HEK293 (cell line): ENCODE measurements around the gene SESN2.

Source experiments
- ZBTB7A ChIP-seq: fragments of 450-650 bp; formaldehyde crosslinking; IDR thresholded peaks from 2 replicates; pipeline ENCODE4 v1.5.1; 2016; ENCODE audit warnings: low read depth, missing biosample characterization, missing genetic modification characterization
- ZNF169 ChIP-seq: fragments of 450-650 bp; formaldehyde crosslinking; IDR thresholded peaks from 2 replicates; pipeline ENCODE4 v1.5.1; 2016; ENCODE audit warnings: missing biosample characterization, missing genetic modification characterization

DNA sequence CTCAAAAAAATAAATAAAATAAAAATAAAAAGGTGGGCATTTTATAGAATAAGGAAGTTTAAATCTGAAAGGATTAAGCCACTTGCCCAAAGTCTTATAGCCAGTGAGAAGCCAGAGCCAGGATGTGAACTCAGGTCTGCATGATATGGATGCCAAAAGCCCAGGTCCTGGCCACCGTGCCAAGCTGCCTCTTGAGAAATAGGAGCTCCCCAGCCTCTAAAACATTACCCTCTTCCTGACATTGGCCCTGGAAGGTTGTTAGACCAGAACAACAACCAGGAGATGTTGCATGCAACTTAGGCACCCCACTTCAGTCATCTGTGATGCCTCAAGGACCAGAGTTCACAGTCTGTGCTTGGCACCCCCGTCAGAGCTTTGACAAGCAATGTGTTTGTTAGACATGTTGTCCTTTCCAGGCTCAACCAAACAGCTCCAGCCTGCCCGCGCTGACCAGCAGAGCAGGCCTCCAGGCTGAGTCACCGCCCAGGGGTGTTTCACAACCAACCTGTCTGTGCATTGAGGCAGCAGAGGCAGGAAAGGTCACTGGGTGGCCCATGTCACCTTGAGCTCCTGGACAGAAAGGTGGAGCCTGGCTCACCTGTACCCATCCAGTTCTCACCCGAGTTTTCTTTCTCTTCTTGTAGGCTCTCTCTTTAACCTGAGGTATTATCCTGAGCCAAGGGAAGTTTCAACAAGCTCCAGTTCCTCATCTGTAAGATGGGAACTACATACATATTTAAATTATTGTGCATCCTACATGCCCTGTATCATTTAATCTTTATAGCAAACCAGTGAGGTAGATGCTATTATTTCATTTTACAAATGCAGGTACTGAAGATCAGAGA is 54.6 kb downstream of the SESN2 start:
- TF ChIP-seq ZNF169 = no peak
- no peak for TF ChIP-seq ZBTB7A (tag by site-specific recombination)
